HG02885 (cell line): Measurements from ENCODE around the gene ELP4.

Source experiments
- ATAC-seq: cut with Tn5 transposase; IDR thresholded peaks from one replicate; pipeline ENCODE4 v1.9.1; 2021; ENCODE audit warnings: mild to moderate bottlenecking; ENCODE audit not compliant: unreplicated experiment, poor library complexity

Gene ELP4

GRCh38 chr11:31796499-31797189, 287.1 kb downstream of the ELP4 start:
- ATAC-seq: no peak

GRCh38 chr11:31797190-31798056, 287.9 kb downstream of the ELP4 start:
- no peak for ATAC-seq

GRCh38 chr11:31798057-31798553, 288.5 kb downstream of the ELP4 start:
- no peak for ATAC-seq

- ATAC-seq: no peak
These were observed 289.2 kb downstream of the ELP4 start for GRCh38 chr11:31798554-31799434.

GRCh38 chr11:31799435-31800397, 290.1 kb downstream of the ELP4 start:
- no peak for ATAC-seq

- ATAC-seq: no peak
These were observed 291.1 kb downstream of the ELP4 start for GRCh38 chr11:31800398-31801265.

GRCh38 chr11:31801298-31801702, 291.7 kb downstream of the ELP4 start:
- no peak for ATAC-seq

- no peak for ATAC-seq
These were observed 292.5 kb downstream of the ELP4 start for GRCh38 chr11:31802000-31802551.

GRCh38 chr11:31802609-31802989, 293.0 kb downstream of the ELP4 start:
- no peak for ATAC-seq

- ATAC-seq: peak; percentile 43
These were observed 293.6 kb downstream of the ELP4 start for GRCh38 chr11:31802990-31803812.

GRCh38 chr11:31803813-31804311, 294.3 kb downstream of the ELP4 start:
- no peak for ATAC-seq

GRCh38 chr11:31804312-31805036, 294.9 kb downstream of the ELP4 start:
- no peak for ATAC-seq

- ATAC-seq: no peak
These were observed 295.6 kb downstream of the ELP4 start for GRCh38 chr11:31805037-31805628.

GRCh38 chr11:31805629-31806185, 296.1 kb downstream of the ELP4 start:
- ATAC-seq: no peak

GRCh38 chr11:31806186-31806927, 296.8 kb downstream of the ELP4 start:
- no peak for ATAC-seq
